GM19463 (cell line): Measurements from ENCODE around the gene CYRIA.

Experiments
- ATAC-seq: cut with Tn5 transposase; IDR thresholded peaks from one replicate; pipeline ENCODE4 v1.9.1; 2021; ENCODE audit warnings: mild to moderate bottlenecking, moderate library complexity; ENCODE audit not compliant: unreplicated experiment

The CYRIA gene

GRCh38 chr2:16671760-16672159 is 6.1 kb upstream of the CYRIA start:
- no peak for ATAC-seq

GRCh38 chr2:16669388-16669787 is 3.8 kb upstream of the CYRIA start:
- ATAC-seq: no peak

GRCh38 chr2:16666449-16666801 is 791 bp upstream of the CYRIA start:
- ATAC-seq: peak; percentile 18

GRCh38 chr2:16664809-16665747 is 556 bp downstream of the CYRIA start:
- ATAC-seq: peak; percentile 26

- ATAC-seq: no peak
Measured at GRCh38 chr2:16664052-16664731, 1.4 kb downstream of the CYRIA start.

GRCh38 chr2:16663121-16663905 is 2.3 kb downstream of the CYRIA start:
- ATAC-seq: no peak

- no peak for ATAC-seq
Measured at GRCh38 chr2:16661936-16662839, 3.4 kb downstream of the CYRIA start.

GRCh38 chr2:16661526-16661925 is 4.1 kb downstream of the CYRIA start:
- no peak for ATAC-seq

- no peak for ATAC-seq
Measured at GRCh38 chr2:16660556-16660955, 5.1 kb downstream of the CYRIA start.

- no peak for ATAC-seq
Measured at GRCh38 chr2:16660114-16660513, 5.5 kb downstream of the CYRIA start.

- ATAC-seq: no peak
Measured at GRCh38 chr2:16658076-16658739, 7.4 kb downstream of the CYRIA start.

GRCh38 chr2:16657671-16658070 is 8.0 kb downstream of the CYRIA start:
- ATAC-seq: no peak

GRCh38 chr2:16656784-16657391 is 8.7 kb downstream of the CYRIA start:
- ATAC-seq: peak; percentile 72

- no peak for ATAC-seq
Measured at GRCh38 chr2:16655905-16656642, 9.6 kb downstream of the CYRIA start.

- no peak for ATAC-seq
Measured at GRCh38 chr2:16655445-16655837, 10.2 kb downstream of the CYRIA start.

GRCh38 chr2:16654833-16655444 is 10.7 kb downstream of the CYRIA start:
- no peak for ATAC-seq

GRCh38 chr2:16653799-16654198 is 11.8 kb downstream of the CYRIA start:
- peak; percentile 44 for ATAC-seq

GRCh38 chr2:16653083-16653375 is 12.6 kb downstream of the CYRIA start:
- no peak for ATAC-seq
